ENCODE measurements around the gene DMRTC1B. TPM values are rescaled to one million over a fixed set of nuclear protein-coding genes. Genes with fewer than 3 reads are reported as not detected.

Gene DMRTC1B
- total RNA-seq: not detected in 2 replicates

GRCh38 chrX:72776653-72777466, at the start of gene DMRTC1B:
DMRTC1B (plus strand) TSS chrX:72776890; CDS start chrX:72845136, 68,246 bp downstream.

GRCh38 chrX:72782560-72782959, 5.9 kb downstream of the DMRTC1B start, which contains the start of gene FAM236B:
FAM236B (minus strand) TSS chrX:72782660; CDS start chrX:72782560, 100 bp downstream.

GRCh38 chrX:72808110-72808509, 31.4 kb downstream of the DMRTC1B start, which contains the start of gene FAM236D:
FAM236D (minus strand) TSS chrX:72808210; CDS start chrX:72808110, 100 bp downstream.

Other genes starting within 250 kb of the DMRTC1B start
- gene HDAC8, start 204.0 kb upstream of the DMRTC1B start, total RNA-seq: 20.2 and 37.4 TPM in 2 replicates
- 1.9 and 7.4 TPM in 2 replicates for gene PHKA1, start 62.6 kb upstream of the DMRTC1B start, total RNA-seq
- gene FAM236B, start 5.8 kb downstream of the DMRTC1B start, total RNA-seq: not detected in 2 replicates
- gene FAM236D, start 31.3 kb downstream of the DMRTC1B start, total RNA-seq: not detected in 2 replicates
- not detected in 2 replicates for gene FAM236C, start 135.7 kb downstream of the DMRTC1B start, total RNA-seq
- not detected in 2 replicates for gene FAM236A, start 161.3 kb downstream of the DMRTC1B start, total RNA-seq
- not detected in 2 replicates for gene DMRTC1, start 166.9 kb downstream of the DMRTC1B start, total RNA-seq
- gene PABPC1L2B, start 226.0 kb downstream of the DMRTC1B start, total RNA-seq: not detected in 2 replicates